GM13976 (cell line): ENCODE measurements around the gene TCEANC2.

Experiments used
- DNase-seq: peaks from one replicate; pipeline ENCODE4 v3.0.0; 2012; ENCODE audit warnings: low spot score
- in situ Hi-C: fragments of 300-500 bp; cut with MboI; formaldehyde crosslinking; loops from one replicate; pipeline ENCODE4 v1.12.0; 2022; ENCODE audit warnings: low sequenced_read_pairs, mixed read lengths, inconsistent platforms; ENCODE audit not compliant: unreplicated experiment
- TF ChIP-seq, protein P1 (sequence below): IDR thresholded peaks from 2 replicates; pipeline ENCODE4 v1.5.1; 2012; ENCODE audit warnings: borderline replicate concordance, mild to moderate bottlenecking; ENCODE audit not compliant: insufficient read depth; ENCODE audit errors: extremely low read depth, missing control alignments, control extremely low read depth

TCEANC2 gene

GRCh38 chr1:54121482-54122134 is 68.2 kb downstream of the TCEANC2 start:
- TF ChIP-seq, protein P1, sequence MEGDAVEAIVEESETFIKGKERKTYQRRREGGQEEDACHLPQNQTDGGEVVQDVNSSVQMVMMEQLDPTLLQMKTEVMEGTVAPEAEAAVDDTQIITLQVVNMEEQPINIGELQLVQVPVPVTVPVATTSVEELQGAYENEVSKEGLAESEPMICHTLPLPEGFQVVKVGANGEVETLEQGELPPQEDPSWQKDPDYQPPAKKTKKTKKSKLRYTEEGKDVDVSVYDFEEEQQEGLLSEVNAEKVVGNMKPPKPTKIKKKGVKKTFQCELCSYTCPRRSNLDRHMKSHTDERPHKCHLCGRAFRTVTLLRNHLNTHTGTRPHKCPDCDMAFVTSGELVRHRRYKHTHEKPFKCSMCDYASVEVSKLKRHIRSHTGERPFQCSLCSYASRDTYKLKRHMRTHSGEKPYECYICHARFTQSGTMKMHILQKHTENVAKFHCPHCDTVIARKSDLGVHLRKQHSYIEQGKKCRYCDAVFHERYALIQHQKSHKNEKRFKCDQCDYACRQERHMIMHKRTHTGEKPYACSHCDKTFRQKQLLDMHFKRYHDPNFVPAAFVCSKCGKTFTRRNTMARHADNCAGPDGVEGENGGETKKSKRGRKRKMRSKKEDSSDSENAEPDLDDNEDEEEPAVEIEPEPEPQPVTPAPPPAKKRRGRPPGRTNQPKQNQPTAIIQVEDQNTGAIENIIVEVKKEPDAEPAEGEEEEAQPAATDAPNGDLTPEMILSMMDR, result peak; percentile 66
- in situ Hi-C loops, result loop anchor here (25.0 kb wide), 1 partner anchor 366 kb away; no protein-coding TSS in a partner anchor
- peak; percentile 88 for DNase-seq

- in situ Hi-C loops, result loop anchor here (25.0 kb wide), 1 partner anchor 365 kb away; no protein-coding TSS in a partner anchor
- TF ChIP-seq, protein P1, result no peak
Measured at GRCh38 chr1:54122135-54122751, 68.8 kb downstream of the TCEANC2 start.

DNA sequence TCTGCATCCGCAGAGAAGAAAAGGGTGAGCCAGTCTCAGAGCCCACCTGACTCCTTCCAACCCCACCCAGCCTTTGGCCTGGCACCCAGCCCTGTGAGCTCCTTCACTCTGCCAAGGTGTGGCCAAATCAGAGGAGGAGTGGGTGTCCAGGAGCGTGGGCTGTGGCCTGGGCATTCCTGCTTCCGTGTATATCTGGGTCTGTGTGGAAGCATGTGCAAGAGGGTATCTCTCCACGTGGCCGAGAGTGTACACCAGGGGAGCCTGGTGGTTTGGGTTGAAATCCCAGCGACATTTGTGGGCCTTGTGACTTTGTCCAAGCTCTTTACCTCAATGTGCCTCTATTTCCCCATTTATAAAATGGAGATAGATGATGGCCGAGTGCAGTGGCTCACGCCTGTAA is 69.6 kb downstream of the TCEANC2 start:
- DNase-seq, result no peak
- in situ Hi-C loops, result loop anchor here (25.0 kb wide), 1 partner anchor 364 kb away; no protein-coding TSS in a partner anchor
- TF ChIP-seq, protein P1, result no peak

More at GRCh38 chr1:54122135-54122751, 68.8 kb downstream of the TCEANC2 start:
- no peak for DNase-seq

- in situ Hi-C loops, result loop anchor here (25.0 kb wide), 1 partner anchor 363 kb away; no protein-coding TSS in a partner anchor
- DNase-seq, result no peak
- TF ChIP-seq, protein P1, result no peak
Measured at GRCh38 chr1:54124472-54124871, 71.1 kb downstream of the TCEANC2 start.

DNA sequence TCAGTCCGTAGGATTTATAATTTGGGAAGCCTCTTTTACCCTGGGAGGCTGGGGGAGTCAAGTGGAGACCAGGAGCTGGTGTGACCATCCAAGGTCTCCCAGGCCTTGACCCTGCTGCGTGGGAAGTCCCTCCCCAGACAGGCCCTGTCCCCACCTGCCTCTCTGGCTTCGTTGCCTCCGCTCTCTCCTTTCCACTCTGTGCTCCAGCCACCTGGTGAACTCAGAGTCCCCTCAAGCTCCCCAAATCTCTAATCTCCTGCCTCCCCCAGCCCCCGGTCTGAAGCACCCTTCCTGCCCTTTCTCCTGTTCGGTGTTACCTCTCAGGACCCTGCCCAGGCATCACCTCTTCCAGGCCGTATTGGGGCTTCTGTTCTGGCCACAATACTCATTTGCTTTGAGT is 71.5 kb downstream of the TCEANC2 start:
- DNase-seq, result no peak
- TF ChIP-seq, protein P1, result no peak
- in situ Hi-C loops, result loop anchor here (25.0 kb wide), 1 partner anchor 362 kb away; no protein-coding TSS in a partner anchor

DNA sequence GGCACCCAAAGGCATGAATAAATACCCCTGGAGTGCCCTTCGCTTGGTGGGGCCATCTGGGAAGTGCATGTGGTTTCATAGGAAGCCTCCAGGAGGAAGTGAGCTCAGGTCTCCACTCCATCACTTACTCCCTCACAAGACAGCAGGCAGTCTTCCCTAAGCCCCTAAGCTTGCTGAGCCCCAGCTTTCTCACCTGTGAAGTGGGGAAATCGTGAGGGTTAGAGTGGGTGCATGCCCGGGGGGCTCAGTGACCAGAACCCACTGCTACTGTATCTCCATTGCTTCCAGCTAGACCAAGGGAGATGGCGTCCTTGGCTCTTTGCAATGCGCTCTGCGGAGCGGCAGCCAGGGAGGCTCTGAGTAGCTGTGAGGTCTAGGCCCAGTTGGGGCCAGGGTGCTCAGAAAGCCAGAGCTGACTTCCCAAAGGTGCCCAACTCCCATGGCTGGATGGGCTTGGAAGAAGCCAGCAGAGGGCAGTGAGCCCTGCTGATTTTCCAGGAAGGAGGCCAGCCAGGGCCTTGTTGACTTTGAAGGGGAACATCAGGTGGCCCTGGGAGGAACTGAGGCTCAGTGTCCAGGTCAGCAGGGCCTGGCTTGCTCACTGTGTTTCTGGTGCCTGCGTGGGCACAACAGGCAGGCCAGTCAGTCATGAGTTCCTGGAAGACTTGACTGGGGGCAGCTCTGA is 72.1 kb downstream of the TCEANC2 start:
- no peak for DNase-seq
- in situ Hi-C loops, result no loop called here
- TF ChIP-seq, protein P1, result no peak
